GM18526 (cell line): Measurements from ENCODE around the gene P2RY6.

Source experiments
- POLR2A ChIP-seq: IDR thresholded peaks from 3 replicates; pipeline ENCODE4 v1.6.1; 2011; ENCODE audit not compliant: insufficient read length; ENCODE audit errors: extremely low read depth

P2RY6 gene

DNA sequence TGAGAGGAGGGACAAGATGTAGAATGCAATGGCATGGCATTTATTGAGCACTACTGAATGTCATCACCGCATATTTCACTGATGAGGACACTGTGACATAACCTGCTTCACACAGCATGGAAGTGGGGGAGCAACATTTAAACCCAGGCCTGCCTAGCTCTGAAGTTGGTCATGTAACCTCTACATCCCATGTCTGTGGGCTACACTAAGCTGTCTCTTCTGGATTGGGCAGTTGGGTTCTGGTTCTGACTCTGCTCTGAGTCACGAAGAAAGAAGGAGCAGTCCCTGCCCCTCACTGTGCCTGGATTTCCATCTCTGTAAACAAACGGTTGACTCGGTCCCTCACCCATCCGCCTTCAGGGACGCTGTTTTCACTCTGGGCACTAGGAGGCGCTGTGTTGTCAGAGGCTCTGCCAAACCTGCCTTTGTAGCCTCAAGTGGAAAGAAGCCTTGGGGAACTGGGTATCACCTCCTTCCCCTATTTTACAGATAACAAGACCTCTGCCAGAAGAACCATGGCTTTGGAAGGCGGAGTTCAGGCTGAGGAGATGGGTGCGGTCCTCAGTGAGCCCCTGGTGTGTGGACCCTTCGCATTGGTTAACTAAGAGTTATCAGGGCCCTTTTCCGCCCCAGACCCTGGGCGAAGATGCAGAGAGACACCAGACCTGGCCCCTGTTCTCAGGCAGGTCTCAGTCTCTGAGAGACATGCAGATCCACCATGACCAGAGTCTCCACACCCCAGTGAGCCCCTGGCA lies 23.3 kb downstream of the P2RY6 start:
- no peak for TF ChIP-seq POLR2A

DNA sequence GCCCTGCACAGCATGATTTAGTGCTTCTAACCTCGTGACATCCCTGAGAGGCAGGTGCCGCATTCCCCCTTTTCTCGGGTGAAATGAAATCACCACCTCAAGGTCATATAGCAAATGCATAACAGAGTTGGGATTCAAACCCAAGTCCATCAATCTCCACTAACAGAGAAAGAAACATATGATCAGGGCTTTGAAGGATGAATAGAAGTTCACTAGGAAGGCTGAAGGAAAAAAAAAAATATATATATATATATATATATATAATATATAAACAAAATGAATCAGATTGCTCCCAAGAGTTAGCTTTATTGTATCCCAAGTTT lies 23.8 kb downstream of the P2RY6 start:
- no peak for TF ChIP-seq POLR2A

DNA sequence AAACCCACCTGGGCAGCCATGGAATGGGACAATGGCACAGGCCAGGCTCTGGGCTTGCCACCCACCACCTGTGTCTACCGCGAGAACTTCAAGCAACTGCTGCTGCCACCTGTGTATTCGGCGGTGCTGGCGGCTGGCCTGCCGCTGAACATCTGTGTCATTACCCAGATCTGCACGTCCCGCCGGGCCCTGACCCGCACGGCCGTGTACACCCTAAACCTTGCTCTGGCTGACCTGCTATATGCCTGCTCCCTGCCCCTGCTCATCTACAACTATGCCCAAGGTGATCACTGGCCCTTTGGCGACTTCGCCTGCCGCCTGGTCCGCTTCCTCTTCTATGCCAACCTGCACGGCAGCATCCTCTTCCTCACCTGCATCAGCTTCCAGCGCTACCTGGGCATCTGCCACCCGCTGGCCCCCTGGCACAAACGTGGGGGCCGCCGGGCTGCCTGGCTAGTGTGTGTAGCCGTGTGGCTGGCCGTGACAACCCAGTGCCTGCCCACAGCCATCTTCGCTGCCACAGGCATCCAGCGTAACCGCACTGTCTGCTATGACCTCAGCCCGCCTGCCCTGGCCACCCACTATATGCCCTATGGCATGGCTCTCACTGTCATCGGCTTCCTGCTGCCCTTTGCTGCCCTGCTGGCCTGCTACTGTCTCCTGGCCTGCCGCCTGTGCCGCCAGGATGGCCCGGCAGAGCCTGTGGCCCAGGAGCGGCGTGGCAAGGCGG lies 24.5 kb downstream of the P2RY6 start:
- no peak for TF ChIP-seq POLR2A

DNA sequence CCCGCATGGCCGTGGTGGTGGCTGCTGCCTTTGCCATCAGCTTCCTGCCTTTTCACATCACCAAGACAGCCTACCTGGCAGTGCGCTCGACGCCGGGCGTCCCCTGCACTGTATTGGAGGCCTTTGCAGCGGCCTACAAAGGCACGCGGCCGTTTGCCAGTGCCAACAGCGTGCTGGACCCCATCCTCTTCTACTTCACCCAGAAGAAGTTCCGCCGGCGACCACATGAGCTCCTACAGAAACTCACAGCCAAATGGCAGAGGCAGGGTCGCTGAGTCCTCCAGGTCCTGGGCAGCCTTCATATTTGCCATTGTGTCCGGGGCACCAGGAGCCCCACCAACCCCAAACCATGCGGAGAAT lies 25.1 kb downstream of the P2RY6 start:
- TF ChIP-seq POLR2A = no peak

DNA sequence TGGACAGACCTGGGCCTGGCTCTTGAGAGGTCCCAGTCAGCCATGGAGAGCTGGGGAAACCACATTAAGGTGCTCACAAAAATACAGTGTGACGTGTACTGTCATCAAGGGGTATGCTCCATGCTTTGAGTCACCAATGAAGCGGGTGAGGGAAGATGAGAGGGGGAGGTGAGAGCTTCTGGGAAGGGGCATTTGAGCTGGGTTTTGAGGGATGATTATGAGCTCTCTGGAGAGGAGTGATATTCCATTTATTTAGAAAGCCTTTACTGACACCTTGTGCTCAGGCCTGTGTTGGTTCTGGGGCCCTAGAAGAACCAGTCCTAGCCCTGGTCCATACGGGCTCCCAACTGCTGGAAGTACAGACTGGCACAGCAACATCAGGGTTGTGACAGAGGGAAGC lies 25.6 kb downstream of the P2RY6 start:
- TF ChIP-seq POLR2A = no peak

DNA sequence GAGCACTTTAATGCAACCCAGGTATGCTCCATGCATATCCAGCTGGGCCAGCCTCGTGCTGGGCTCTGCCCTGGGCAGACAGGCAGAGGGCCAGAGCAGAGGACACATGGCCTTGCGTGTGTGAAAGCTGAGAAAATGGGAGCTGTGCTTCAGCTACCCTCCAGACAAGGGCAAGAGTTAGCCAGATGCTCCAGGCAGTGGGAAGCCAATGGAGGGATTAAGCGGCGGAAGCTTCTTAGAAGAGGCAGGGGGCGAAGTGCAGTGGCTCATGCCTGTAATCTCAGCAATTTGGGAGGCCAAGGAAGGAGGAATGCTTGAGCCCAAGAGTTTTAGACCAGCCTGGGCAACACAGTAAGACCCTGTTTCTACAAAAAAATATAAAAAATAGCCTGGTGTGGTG lies 26.1 kb downstream of the P2RY6 start:
- no peak for TF ChIP-seq POLR2A

DNA sequence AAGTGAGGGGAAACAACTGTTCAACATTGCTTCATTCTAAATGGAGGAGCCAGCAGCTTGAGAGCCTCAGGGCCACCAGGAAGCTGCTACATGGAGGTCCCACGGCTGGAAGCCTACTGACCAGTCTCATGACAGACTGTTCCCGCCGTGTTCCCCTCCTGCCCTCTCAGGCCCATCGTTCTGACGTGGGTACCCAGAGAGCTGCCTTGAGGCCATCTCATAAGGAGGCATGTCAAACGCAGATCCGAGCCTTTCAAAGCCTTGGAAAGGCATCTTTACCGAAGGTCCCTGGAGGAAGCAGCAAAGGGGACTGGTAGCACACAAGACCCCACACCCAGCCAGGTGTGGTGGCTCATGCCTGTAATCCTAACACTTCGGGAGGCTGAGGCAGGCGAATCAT lies 27.6 kb downstream of the P2RY6 start:
- TF ChIP-seq POLR2A = no peak

DNA sequence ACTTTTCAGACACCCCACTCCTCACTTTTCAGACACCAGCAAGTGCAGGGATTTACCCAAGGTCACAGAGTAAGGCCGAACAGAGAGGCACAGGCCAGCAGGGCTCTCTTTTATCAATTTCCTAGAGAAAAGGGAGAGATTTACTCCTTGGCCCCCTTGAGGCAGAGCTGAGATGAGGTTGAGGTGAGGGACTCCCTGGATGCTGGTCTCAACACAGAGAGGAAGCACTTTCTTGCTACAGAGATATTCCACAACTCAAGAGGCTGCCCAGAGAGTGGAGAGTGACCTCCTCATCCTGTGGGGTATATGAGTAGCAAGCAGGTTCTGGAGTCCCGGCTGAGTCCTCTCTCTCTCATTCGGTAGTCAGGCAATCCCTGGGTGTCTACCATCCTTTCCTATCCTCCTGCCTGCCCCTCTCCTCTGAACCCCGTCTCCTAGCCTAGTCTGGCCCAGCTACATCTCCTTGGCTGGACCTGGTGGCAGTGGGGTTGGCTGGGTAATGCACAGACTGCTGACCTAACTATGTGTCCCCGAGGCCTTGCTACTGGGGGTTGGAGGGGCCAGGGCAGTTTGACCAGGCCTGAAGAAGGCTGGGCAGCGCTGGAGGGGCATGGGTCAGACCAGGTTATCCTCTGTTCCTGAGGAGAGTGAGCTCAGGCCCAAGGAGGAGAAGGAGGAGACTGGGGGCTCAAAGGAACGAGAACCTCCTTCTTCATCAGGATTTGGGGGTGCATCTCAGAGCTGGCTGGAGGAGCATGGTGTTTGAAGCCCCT lies 34.1 kb downstream of the P2RY6 start:
- no peak for TF ChIP-seq POLR2A

DNA sequence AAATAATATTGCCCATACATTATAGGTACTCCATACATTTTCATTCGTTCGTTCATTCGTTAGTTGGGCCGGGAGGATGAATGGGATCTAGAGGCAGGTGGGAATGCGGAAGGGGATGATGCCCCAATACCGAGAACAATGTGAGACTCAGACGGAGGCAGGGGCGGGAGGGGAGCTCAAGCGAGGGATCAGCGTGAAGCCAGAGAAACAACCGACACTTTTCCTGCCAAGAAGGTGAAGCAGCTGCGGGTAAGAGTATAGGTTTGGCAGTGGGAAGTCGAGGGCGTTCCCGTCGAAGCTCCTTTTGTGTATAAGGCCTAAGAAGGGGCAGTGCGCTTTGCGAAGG lies 34.8 kb downstream of the P2RY6 start:
- no peak for TF ChIP-seq POLR2A

DNA sequence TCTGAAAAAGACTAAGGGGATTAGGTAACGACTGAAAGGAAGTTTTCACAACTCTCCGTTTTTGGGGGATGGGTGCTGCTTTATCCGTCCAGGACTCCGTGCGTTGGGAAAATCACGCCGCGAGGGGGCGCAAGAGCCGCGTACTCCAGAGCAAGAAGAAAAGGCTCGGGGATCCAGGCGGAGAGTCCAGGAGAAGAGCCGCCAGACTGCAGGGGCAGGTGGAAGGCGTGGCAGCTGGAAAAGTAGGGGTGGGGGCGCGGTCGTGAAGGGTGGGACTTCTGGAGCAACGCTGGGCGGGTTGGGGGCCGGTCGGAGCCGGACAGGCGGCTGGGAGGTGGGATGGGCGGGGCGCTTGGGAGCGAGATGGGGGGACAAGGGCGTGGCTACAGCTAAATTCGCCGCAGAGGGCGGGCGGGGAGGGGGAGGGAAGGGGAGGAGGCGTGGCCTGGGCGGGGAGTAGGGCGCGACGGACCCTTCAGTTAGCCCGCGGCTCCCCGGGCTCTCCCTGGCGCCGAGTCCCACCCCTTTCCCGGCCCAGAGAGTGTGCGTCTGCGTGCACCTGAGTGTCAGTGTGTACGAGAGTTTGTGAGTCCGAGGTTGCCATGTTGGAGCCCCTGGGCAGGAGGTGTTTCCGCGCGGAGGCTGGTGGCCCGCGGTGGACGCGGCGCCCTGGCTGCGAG lies 35.3 kb downstream of the P2RY6 start:
- TF ChIP-seq POLR2A = peak; percentile 66

DNA sequence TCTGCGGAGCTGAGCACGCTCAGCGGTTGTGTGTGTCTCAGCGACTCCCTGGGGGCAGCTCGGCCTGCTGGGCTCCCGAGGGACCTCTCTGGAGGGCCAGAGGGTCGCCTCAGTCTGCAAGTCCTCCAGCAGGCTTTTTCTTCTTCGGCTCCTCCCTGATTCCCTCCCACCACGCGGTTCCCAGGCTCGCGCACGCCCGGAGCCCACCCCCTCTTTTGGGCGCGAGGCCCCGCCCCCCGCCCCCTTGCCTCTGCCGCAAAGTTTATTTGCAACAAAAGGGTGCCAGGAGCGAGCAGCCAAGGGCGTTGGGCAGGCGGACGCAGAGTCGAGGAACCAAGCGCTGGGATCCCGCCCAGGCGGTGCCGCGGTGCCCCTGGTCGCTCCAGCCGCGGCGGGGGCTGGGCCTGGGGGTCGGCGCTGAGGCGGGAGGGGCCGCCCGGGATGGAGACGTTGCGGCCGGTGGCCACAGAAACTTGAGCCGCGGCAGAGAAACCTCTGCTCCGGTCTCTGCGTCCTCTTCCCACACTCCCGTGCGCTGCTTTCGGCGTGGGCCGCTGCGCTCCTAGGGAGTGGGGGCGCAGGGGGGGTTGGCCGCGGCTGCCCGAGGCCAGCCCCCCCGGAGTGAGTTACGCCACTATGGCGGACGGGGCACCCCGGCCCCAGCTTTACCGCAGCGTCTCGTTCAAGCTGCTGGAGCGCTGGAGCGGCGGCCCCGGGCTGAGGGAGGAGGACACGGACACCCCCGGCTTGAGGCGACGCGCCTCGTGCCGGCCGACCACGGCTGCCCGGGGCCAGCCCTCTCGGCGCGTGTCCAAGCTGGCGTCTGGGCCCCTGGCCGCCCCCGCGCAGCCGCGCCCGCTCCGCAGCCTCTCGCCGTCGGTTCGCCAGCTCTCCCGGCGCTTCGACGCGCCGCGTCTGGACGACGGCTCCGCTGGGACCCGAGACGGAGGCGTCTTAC lies 36.1 kb downstream of the P2RY6 start, which contains the start of gene ARHGEF17:
Gene ARHGEF17, plus strand, starts transcription at position 274 of the 958 bp plus-strand sequence. Its CDS starts 363 bp downstream, at position 637.
- TF ChIP-seq POLR2A = peak; percentile 7

DNA sequence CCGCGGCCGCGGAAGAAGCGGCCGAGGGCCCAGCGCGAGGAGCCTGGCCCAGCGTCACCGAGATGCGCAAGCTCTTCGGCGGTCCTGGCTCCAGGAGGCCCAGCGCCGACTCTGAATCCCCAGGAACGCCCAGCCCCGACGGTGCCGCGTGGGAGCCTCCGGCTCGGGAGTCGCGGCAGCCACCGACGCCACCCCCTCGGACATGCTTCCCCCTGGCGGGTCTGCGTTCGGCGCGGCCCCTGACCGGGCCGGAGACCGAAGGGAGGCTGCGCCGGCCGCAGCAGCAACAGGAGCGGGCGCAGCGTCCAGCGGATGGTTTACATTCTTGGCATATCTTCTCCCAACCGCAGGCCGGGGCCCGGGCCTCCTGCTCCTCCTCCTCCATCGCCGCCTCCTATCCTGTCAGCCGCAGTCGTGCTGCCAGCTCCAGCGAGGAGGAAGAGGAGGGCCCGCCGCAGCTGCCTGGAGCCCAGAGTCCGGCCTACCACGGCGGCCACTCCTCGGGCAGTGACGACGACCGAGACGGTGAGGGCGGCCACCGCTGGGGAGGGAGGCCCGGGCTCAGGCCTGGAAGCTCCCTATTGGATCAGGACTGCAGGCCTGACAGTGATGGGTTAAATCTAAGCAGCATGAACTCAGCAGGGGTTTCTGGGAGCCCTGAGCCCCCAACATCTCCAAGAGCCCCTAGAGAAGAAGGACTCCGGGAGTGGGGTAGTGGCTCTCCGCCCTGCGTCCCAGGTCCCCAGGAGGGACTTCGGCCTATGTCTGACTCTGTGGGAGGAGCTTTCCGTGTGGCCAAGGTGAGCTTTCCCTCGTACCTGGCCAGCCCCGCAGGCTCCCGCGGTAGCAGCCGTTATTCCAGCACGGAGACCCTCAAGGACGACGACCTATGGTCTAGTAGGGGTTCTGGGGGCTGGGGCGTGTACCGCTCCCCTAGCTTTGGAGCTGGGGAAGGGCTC lies 37.1 kb downstream of the P2RY6 start:
- TF ChIP-seq POLR2A = no peak

DNA sequence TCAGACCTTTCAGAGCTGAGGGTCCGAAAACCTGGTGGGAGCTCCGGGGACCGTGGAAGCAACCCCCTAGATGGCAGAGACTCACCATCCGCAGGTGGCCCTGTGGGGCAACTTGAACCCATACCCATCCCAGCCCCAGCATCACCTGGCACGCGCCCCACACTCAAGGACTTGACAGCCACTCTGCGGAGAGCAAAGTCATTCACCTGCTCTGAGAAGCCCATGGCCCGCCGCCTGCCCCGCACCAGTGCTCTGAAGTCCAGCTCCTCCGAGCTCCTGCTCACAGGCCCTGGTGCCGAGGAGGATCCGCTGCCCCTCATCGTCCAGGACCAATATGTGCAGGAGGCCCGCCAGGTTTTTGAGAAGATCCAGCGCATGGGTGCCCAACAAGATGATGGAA lies 37.9 kb downstream of the P2RY6 start:
- no peak for TF ChIP-seq POLR2A
